Measurements from ENCODE around the gene RNF227.
A peak's percentile ranks its signal among the peaks of the same experiment; 100 is the strongest.
"Not testable (repeated sequence)": the region's sequence is repeated elsewhere in the genome, so short reads cannot be mapped to it uniquely, and the experiment has no call there.

RNF227 gene

GRCh38 chr17:7915611-7916384 lies at the start of gene RNF227:
TSS of gene RNF227 (minus strand) at chr17:7916289. CDS start at chr17:7916195, 94 bp downstream.
- peak; percentile 95 for DNase-seq (ENCODE audit: low spot score)

GRCh38 chr17:7961421-7961820 lies 45.3 kb upstream of the RNF227 start:
- DNase-seq (ENCODE audit: low spot score) = no peak

- DNase-seq (ENCODE audit: low spot score) = no peak
These were observed 43.6 kb upstream of the RNF227 start for GRCh38 chr17:7959503-7960253.

- DNase-seq (ENCODE audit: low spot score) = no peak
These were observed 40.3 kb upstream of the RNF227 start for GRCh38 chr17:7956228-7956965.

GRCh38 chr17:7955414-7956227 lies 39.5 kb upstream of the RNF227 start:
- DNase-seq (ENCODE audit: low spot score) = no peak

- not testable (repeated sequence) for DNase-seq (ENCODE audit: low spot score)
These were observed 37.2 kb upstream of the RNF227 start for GRCh38 chr17:7953266-7953665.

GRCh38 chr17:7951143-7951792 lies 35.2 kb upstream of the RNF227 start:
- DNase-seq (ENCODE audit: low spot score) = no peak

GRCh38 chr17:7950578-7950977 lies 34.5 kb upstream of the RNF227 start:
- no peak for DNase-seq (ENCODE audit: low spot score)

GRCh38 chr17:7947651-7948050 lies 31.6 kb upstream of the RNF227 start:
- no peak for DNase-seq (ENCODE audit: low spot score)

- DNase-seq (ENCODE audit: low spot score) = no peak
These were observed 30.4 kb upstream of the RNF227 start for GRCh38 chr17:7946441-7946840.

GRCh38 chr17:7945651-7946050 lies 29.6 kb upstream of the RNF227 start:
- DNase-seq (ENCODE audit: low spot score) = no peak

- no peak for DNase-seq (ENCODE audit: low spot score)
These were observed 28.2 kb upstream of the RNF227 start for GRCh38 chr17:7944326-7944725.

GRCh38 chr17:7943291-7943690 lies 27.2 kb upstream of the RNF227 start:
- no peak for DNase-seq (ENCODE audit: low spot score)

GRCh38 chr17:7940743-7941142 lies 24.7 kb upstream of the RNF227 start:
- no peak for DNase-seq (ENCODE audit: low spot score)

- DNase-seq (ENCODE audit: low spot score) = no peak
These were observed 23.9 kb upstream of the RNF227 start for GRCh38 chr17:7940034-7940433.

GRCh38 chr17:7935859-7936258 lies 19.8 kb upstream of the RNF227 start:
- no peak for DNase-seq (ENCODE audit: low spot score)

- peak; percentile 90 for DNase-seq (ENCODE audit: low spot score)
These were observed 16.9 kb upstream of the RNF227 start for GRCh38 chr17:7932949-7933348.

- DNase-seq (ENCODE audit: low spot score) = peak; percentile 64
These were observed 16.4 kb upstream of the RNF227 start for GRCh38 chr17:7932483-7932891.

GRCh38 chr17:7931709-7932482 lies 15.8 kb upstream of the RNF227 start, which contains the start of the genes CNTROB and TRAPPC1:
TSS of gene CNTROB (plus strand) at chr17:7932206. CDS start at chr17:7933080, 874 bp downstream.
TSS of gene TRAPPC1 (minus strand) at chr17:7931946. CDS start at chr17:7931829, 117 bp downstream.
- DNase-seq (ENCODE audit: low spot score) = peak; percentile 99
